T-helper 1 cell treated with Interleukin-12 subunit alpha and Interleukin-12 subunit beta and Interleukin-4 antibody, amounts not matched to agents 30 μg/mL and 1 μg/mL, for 36 hours (primary cell): Measurements from ENCODE around the gene CHST4.
"Not testable (repeated sequence)": the region's sequence is repeated elsewhere in the genome, so short reads cannot be mapped to it uniquely, and the experiment has no call there.

Source experiments
- H3K27ac Mint-ChIP-seq: one replicate; pipeline ENCODE4 v1.8.0; 2021; ENCODE audit warnings: mild to moderate bottlenecking, mixed read lengths
- H3K27me3 Mint-ChIP-seq: one replicate; pipeline ENCODE4 v1.8.0; 2021; ENCODE audit warnings: low read depth, mixed read lengths
- H3K36me3 Mint-ChIP-seq: one replicate; pipeline ENCODE4 v1.8.0; 2021; ENCODE audit warnings: low read depth, mixed read lengths
- H3K4me1 Mint-ChIP-seq: one replicate; pipeline ENCODE4 v1.8.0; 2021; ENCODE audit warnings: low read depth, mixed read lengths
- H3K4me3 Mint-ChIP-seq: one replicate; pipeline ENCODE4 v1.8.0; 2021; ENCODE audit warnings: mild to moderate bottlenecking, moderate library complexity, mixed read lengths
- H3K9me3 Mint-ChIP-seq: one replicate; pipeline ENCODE4 v1.8.0; 2021; ENCODE audit warnings: mixed read lengths

CHST4 gene

DNA sequence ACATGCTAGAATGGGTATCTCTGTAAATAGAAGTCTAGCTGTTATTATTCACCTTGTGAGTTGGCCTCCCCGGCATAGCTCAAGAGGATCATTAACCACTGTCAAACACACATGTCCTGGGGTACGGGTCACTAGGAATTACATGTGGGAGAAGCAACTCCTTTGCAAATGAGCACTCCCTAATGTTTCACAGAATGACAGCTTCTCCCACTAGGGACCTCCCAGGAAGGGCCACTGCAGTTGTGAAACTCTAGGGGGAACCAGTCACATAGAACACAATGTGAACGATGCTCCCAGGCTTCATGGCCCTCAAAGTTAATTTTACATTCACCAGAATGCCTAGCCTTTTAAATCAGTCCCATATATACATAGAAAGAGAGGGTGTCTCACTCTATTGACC, 24.7 kb upstream of the CHST4 start:
- no peaks in the 10 kb centered on the region for H3K27me3 Mint-ChIP-seq
- no peaks in the 10 kb centered on the region for H3K36me3 Mint-ChIP-seq
- H3K9me3 Mint-ChIP-seq: no peaks in the 10 kb centered on the region
- no peaks in the 10 kb centered on the region for H3K4me1 Mint-ChIP-seq
- H3K4me3 Mint-ChIP-seq: no peak overlapping the region
- H3K27ac Mint-ChIP-seq: no peak overlapping the region

GRCh38 chr16:71504051-71504450, 22.2 kb upstream of the CHST4 start:
- H3K9me3 Mint-ChIP-seq, H3K4me1 Mint-ChIP-seq, H3K27me3 Mint-ChIP-seq, H3K27ac Mint-ChIP-seq, H3K36me3 Mint-ChIP-seq, H3K4me3 Mint-ChIP-seq: not testable (repeated sequence)

DNA sequence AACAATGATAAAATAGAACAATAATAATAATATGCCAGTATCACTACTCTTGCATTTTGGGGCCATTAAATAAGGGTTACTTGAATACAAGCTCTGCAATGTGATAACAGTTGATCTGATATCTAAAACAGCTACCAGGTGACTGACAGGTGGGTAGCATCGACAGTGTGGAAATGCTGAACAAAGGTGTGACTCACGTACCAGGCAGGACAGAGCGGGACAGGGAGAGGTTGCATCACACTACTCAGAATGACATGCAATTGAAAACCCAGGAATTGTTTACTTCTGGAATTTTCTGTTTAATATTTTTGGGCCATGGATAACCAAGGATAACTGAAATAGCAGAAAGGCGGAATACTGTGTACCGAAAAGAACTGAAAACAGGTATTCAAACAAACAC, 21.3 kb upstream of the CHST4 start:
- Mint-ChIP-seq H3K27me3 (peaks cover 2% of the 10 kb centered on the region), H3K4me3 (no peak overlapping the region), H3K9me3 (no peaks in the 10 kb centered on the region), H3K27ac (no peak overlapping the region), H3K4me1 (no peaks in the 10 kb centered on the region), H3K36me3 (no peaks in the 10 kb centered on the region)

- Mint-ChIP-seq H3K36me3 (no peaks in the 10 kb centered on the region), H3K9me3 (no peaks in the 10 kb centered on the region), H3K27ac (no peak overlapping the region), H3K27me3 (peaks cover 3% of the 10 kb centered on the region), H3K4me1 (no peaks in the 10 kb centered on the region), H3K4me3 (no peak overlapping the region)
Measured at GRCh38 chr16:71507061-71507460, 19.2 kb upstream of the CHST4 start.

GRCh38 chr16:71513302-71513701, 12.9 kb upstream of the CHST4 start:
- Mint-ChIP-seq H3K27ac (no peak overlapping the region), H3K36me3 (no peaks in the 10 kb centered on the region), H3K9me3 (no peaks in the 10 kb centered on the region), H3K27me3 (peaks cover 3% of the 10 kb centered on the region), H3K4me3 (no peak overlapping the region), H3K4me1 (no peaks in the 10 kb centered on the region)

DNA sequence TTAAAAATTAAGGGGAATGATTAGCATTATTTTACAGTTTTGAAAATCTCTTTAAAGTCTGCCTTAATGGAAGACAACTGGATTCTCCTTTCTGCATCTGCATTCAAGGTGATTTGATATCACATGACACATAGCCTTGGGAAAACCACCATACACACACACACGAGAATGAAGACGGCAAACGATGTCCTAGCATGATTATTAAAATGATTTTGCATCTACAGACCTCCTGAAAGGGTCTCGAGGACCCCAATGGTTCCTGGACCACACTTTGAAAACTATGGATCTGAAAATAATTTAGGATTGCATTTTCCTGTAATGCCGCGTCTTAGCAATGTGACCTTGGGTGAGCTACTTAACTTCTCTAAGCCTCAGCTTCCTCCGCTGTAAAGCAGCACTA, 11.8 kb upstream of the CHST4 start:
- no peaks in the 10 kb centered on the region for H3K36me3 Mint-ChIP-seq
- H3K27me3 Mint-ChIP-seq: peaks cover 3% of the 10 kb centered on the region
- H3K4me1 Mint-ChIP-seq: no peaks in the 10 kb centered on the region
- H3K9me3 Mint-ChIP-seq: no peaks in the 10 kb centered on the region
- H3K4me3 Mint-ChIP-seq: no peak overlapping the region
- H3K27ac Mint-ChIP-seq: no peak overlapping the region

DNA sequence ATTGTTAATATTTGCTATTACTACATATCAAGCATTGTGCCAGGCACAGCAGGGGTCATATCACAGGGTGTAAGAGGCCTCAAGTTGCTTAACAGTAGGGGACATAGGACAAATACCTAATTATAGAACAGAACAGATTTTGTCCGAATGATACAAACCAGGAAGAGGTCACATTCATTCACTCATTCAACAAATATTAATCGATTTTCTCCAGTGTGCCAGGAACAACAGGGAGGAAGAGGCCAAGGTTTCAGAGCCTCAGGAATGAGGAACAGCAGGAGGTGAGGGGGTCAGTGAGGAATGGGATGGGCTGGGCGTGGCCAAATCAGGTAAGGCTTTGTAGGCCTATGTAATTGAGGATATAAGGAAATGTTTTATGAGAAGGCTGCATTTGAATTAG, 11.2 kb upstream of the CHST4 start:
- Mint-ChIP-seq H3K27me3 (no peaks in the 10 kb centered on the region), H3K4me3 (no peak overlapping the region), H3K27ac (no peak overlapping the region), H3K4me1 (no peaks in the 10 kb centered on the region), H3K9me3 (no peaks in the 10 kb centered on the region), H3K36me3 (no peaks in the 10 kb centered on the region)

DNA sequence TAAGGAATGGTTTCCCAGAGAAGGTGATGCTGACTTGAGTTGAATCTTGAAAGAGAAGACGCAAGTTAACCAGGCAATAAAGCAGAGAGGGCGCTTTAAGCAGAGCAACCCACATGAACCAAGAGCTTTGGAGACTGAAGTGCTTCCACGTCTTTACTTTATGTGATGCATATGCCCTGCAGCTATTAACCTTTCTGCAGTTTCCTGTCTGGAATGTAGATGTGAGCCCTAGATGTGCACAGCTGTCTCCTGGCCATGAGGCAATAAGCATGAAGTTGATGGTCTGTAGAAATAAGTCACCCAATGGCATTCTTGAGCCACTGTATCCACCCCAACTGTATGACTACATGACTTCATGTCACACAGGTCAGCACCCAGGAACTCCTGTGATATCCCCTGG, 5.7 kb upstream of the CHST4 start:
- no peak overlapping the region for H3K4me3 Mint-ChIP-seq
- peaks cover 14% of the 10 kb centered on the region for H3K27me3 Mint-ChIP-seq
- H3K9me3 Mint-ChIP-seq: no peaks in the 10 kb centered on the region
- H3K27ac Mint-ChIP-seq: no peak overlapping the region
- no peaks in the 10 kb centered on the region for H3K4me1 Mint-ChIP-seq
- no peaks in the 10 kb centered on the region for H3K36me3 Mint-ChIP-seq

DNA sequence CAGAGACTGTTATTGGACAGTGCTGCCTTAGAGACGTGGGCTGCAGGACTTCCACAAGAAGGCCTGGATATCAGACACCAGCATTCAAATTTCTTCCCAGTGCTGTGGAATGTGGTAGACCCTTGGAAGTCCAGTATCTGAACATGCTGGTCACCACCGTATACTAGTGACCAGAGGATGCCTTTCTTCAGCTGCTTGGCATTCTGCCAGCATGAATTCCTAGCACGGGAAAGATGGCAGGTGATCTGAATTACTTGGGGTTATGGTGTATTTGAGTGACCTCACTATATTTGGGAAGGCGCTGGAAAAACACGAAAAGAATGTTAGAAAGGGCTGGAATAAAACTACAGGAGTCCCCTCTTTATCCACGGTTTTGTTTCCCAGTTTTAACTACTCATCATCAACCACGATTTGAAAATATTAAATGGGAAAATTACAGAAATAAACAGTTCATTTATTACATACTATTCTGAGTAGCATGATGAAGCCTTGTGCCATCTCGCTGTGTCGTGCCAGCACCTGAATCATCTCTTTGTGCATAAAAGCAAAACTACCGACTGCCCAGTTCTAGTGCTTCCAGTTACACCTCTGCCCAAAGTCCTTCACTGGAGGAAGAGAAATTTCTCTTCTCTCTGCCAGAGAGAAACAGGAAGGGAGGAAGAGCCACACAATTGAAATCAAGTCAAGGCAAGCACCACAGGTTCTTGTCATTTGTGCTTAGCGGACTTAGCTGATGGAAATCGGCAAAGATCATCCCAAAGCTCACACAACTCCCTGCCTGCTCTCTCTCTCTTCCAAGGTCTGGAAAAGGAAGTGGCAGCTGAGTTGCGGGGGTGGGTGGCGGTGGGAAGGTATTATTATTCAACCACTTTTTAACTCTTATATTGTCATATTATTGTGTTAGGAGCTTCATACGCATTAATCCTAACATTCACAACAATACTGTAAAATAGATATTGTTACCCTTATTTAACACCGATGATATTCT, 1.4 kb upstream of the CHST4 start:
- Mint-ChIP-seq H3K27me3 (peaks cover 23% of the 10 kb centered on the region), H3K4me1 (peaks cover 3% of the 10 kb centered on the region), H3K9me3 (no peaks in the 10 kb centered on the region), H3K27ac (no peak overlapping the region), H3K36me3 (no peaks in the 10 kb centered on the region), H3K4me3 (no peak overlapping the region)

DNA sequence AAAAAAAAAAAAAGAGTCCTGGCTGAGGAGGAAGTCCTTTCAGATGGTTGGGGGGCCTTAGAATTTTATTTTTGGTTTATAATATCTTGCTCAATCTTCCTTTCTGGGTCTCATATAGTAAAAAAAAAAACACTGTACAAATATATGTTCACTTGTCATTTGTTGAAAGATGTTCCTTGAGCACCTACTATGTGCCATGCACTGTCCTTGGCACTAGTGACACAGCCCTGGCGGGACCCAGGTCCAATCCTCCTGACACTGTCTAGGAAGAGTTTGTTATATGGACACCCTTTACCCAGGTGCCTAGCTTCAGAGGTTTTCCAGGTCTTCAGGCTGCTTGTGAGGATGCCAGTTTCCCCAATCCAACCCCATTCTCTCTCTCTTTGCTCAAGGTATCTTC, 2.0 kb downstream of the CHST4 start:
- peaks cover 3% of the 10 kb centered on the region for H3K4me1 Mint-ChIP-seq
- H3K36me3 Mint-ChIP-seq: no peaks in the 10 kb centered on the region
- H3K27ac Mint-ChIP-seq: no peak overlapping the region
- no peaks in the 10 kb centered on the region for H3K9me3 Mint-ChIP-seq
- H3K4me3 Mint-ChIP-seq: no peak overlapping the region
- peaks cover 20% of the 10 kb centered on the region for H3K27me3 Mint-ChIP-seq

GRCh38 chr16:71528863-71529262, 2.6 kb downstream of the CHST4 start:
- Mint-ChIP-seq H3K36me3 (no peaks in the 10 kb centered on the region), H3K27ac (no peak overlapping the region), H3K9me3 (no peaks in the 10 kb centered on the region), H3K27me3 (peaks cover 15% of the 10 kb centered on the region), H3K4me1 (peaks cover 3% of the 10 kb centered on the region), H3K4me3 (no peak overlapping the region)

GRCh38 chr16:71532366-71532765, 6.1 kb downstream of the CHST4 start:
- H3K9me3 Mint-ChIP-seq: no peaks in the 10 kb centered on the region
- H3K27me3 Mint-ChIP-seq: no peaks in the 10 kb centered on the region
- no peak overlapping the region for H3K4me3 Mint-ChIP-seq
- H3K36me3 Mint-ChIP-seq: no peaks in the 10 kb centered on the region
- H3K27ac Mint-ChIP-seq: no peak overlapping the region
- H3K4me1 Mint-ChIP-seq: no peaks in the 10 kb centered on the region

DNA sequence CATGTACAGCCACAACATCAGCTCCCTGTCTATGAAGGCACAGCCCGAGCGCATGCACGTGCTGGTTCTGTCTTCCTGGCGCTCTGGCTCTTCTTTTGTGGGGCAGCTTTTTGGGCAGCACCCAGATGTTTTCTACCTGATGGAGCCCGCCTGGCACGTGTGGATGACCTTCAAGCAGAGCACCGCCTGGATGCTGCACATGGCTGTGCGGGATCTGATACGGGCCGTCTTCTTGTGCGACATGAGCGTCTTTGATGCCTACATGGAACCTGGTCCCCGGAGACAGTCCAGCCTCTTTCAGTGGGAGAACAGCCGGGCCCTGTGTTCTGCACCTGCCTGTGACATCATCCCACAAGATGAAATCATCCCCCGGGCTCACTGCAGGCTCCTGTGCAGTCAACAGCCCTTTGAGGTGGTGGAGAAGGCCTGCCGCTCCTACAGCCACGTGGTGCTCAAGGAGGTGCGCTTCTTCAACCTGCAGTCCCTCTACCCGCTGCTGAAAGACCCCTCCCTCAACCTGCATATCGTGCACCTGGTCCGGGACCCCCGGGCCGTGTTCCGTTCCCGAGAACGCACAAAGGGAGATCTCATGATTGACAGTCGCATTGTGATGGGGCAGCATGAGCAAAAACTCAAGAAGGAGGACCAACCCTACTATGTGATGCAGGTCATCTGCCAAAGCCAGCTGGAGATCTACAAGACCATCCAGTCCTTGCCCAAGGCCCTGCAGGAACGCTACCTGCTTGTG, 10.7 kb downstream of the CHST4 start:
- no peak overlapping the region for H3K27ac Mint-ChIP-seq
- no peaks in the 10 kb centered on the region for H3K9me3 Mint-ChIP-seq
- H3K4me1 Mint-ChIP-seq: no peaks in the 10 kb centered on the region
- no peak overlapping the region for H3K4me3 Mint-ChIP-seq
- peaks cover 3% of the 10 kb centered on the region for H3K27me3 Mint-ChIP-seq
- no peaks in the 10 kb centered on the region for H3K36me3 Mint-ChIP-seq

GRCh38 chr16:71537643-71538042, 11.4 kb downstream of the CHST4 start:
- Mint-ChIP-seq H3K9me3 (no peaks in the 10 kb centered on the region), H3K4me1 (peaks cover 2% of the 10 kb centered on the region), H3K27ac (no peak overlapping the region), H3K36me3 (no peaks in the 10 kb centered on the region), H3K27me3 (peaks cover 3% of the 10 kb centered on the region), H3K4me3 (no peak overlapping the region)

DNA sequence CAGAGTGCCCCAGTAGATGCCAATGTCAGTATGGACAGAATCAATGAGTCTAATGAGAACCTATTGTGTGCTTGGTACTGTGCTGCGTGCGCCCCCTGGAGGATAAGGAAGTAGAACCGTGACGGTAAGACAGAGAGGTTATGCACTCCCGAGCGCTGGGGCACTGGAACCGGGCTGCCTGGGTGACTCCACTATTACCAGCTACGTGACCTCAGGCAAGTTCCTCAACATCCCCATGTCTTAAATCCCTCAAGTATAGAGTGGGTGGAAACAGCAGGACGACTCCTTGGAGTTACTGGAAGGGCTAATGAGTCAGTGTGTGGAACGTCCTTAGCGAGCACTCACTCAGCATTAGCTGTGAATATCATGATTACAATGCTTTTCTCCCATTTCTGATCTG, 16.2 kb downstream of the CHST4 start:
- Mint-ChIP-seq H3K27me3 (peaks cover 3% of the 10 kb centered on the region), H3K27ac (no peak overlapping the region), H3K4me3 (no peak overlapping the region), H3K36me3 (no peaks in the 10 kb centered on the region), H3K4me1 (peaks cover 2% of the 10 kb centered on the region), H3K9me3 (no peaks in the 10 kb centered on the region)
